22Rv1 (cell line): Measurements from ENCODE around the gene SLC8A1.

Source experiments
- CTCF ChIP-seq: fragments of 450-650 bp; IDR thresholded peaks from 2 replicates; pipeline ENCODE4 v1.5.1; 2017; ENCODE audit warnings: mild to moderate bottlenecking
- ZFX ChIP-seq: fragments of 450-650 bp; IDR thresholded peaks from 2 replicates; pipeline ENCODE4 v1.6.1; 2017; ENCODE audit warnings: antibody characterized with exemption, borderline replicate concordance

- TF ChIP-seq CTCF (no peak), ZFX (no peak)
Observed at GRCh38 chr2:40129725-40130124, 322.2 kb downstream of the SLC8A1 start.
